GM12878 (cell line): ENCODE data around the gene NPEPPS. TPM values are rescaled to one million over a fixed set of nuclear protein-coding genes. Genes with fewer than 3 reads are reported as not detected.

Source experiments
- ATAC-seq: fragments of 200-7000 bp; cut with Tn5 transposase; 3 replicates; pipeline ENCODE4 v1.9.1; 2020; ENCODE audit warnings: mild to moderate bottlenecking, moderate library complexity
- BruUV-seq: library from RNA; stranded (reverse); fragments of 400-500 nt; replicated peaks from 2 replicates; lab custom pipeline; 2021; lab: Mats Ljungman, UMichigan
- CTCF ChIA-PET: fragments of 300-600 bp; sonication (Branson Sonifier 250); formaldehyde crosslinking; extraction: SDS; loops from one replicate; lab custom pipeline; 2021; ENCODE audit warnings: inconsistent platforms; lab: Yijun Ruan, JAX
- POLR2A ChIA-PET: fragments of 350-600 bp; formaldehyde crosslinking; extraction: SDS; loops from one replicate; lab custom pipeline; 2021; ENCODE audit warnings: inconsistent platforms; lab: Charles Lee
- RAD21 ChIA-PET: fragments of 300-600 bp; sonication (Branson Sonifier 250); formaldehyde crosslinking; loops from one replicate; lab custom pipeline; 2023; ENCODE audit warnings: antibody characterized with exemption; ENCODE audit not compliant: unreplicated experiment; lab: Charles Lee
- SMC1A ChIA-PET: fragments of 300-600 bp; sonication (Branson Sonifier 250); formaldehyde crosslinking; loops from one replicate; lab custom pipeline; 2023; ENCODE audit not compliant: unreplicated experiment, uncharacterized antibody; lab: Charles Lee
- DNase-seq: peaks from one replicate; pipeline ENCODE4 v3.0.0-alpha.2; 2011; ENCODE audit warnings: low read depth, low spot score
- FAIRE-seq: peaks from 3 replicates; lab custom pipeline; 2011; peaks lifted over from hg19 to GRCh38; lab: Jason Lieb, UNC
- H2AFZ ChIP-seq: 2 replicates; pipeline ENCODE4 v1.6.0; 2011; ENCODE audit warnings: low read depth, low read length, control low read depth; ENCODE audit not compliant: control insufficient read depth
- H3K27ac ChIP-seq: 2 replicates; pipeline ENCODE4 v1.5.1; 2011; ENCODE audit warnings: control low read depth; ENCODE audit not compliant: control insufficient read depth, insufficient read depth
- H3K27me3 ChIP-seq, 2 experiments: replicated peaks in 1 of 2; 2 replicates each; pipeline versions ENCODE4 v1.6.0 to v1.6.1; 2011; ENCODE audit warnings: low read length in 1 of 2; ENCODE audit not compliant: control insufficient read depth in 2 of 2, insufficient read depth in 2 of 2
- H3K36me3 ChIP-seq, 2 experiments: 2 replicates each; pipeline ENCODE4 v1.5.1; 2011; ENCODE audit warnings: low read length in 1 of 2; ENCODE audit not compliant: control insufficient read depth in 2 of 2, insufficient read depth in 2 of 2
- H3K4me1 ChIP-seq: 2 replicates; pipeline ENCODE4 v1.6.1; 2011; ENCODE audit warnings: mild to moderate bottlenecking, low read length, moderate library complexity, mixed read lengths; ENCODE audit not compliant: control insufficient read depth, insufficient read depth
- H3K4me2 ChIP-seq: 2 replicates; pipeline ENCODE4 v1.6.0; 2011; ENCODE audit warnings: control low read depth; ENCODE audit not compliant: control insufficient read depth, insufficient read depth
- H3K4me3 ChIP-seq: fragments of 200-600 bp; sonication (generic); 2 replicates; pipeline ENCODE4 v1.5.1; 2016
- H3K79me2 ChIP-seq: 2 replicates; pipeline ENCODE4 v1.6.0; 2011; ENCODE audit warnings: low read length; ENCODE audit not compliant: control insufficient read depth, insufficient read depth
- H3K9ac ChIP-seq: 2 replicates; pipeline ENCODE4 v1.8.0; 2011; ENCODE audit warnings: low read length, control low read depth, mixed read lengths; ENCODE audit not compliant: control insufficient read depth, insufficient read depth
- H3K9me3 ChIP-seq: replicated peaks from 3 replicates; pipeline ENCODE4 v1.5.1; 2011; ENCODE audit warnings: mild to moderate bottlenecking, low read length; ENCODE audit not compliant: control insufficient read depth, insufficient read depth
- H4K20me1 ChIP-seq: 2 replicates; pipeline ENCODE4 v1.6.0; 2011; ENCODE audit not compliant: control insufficient read depth, insufficient read depth
- ATF2 ChIP-seq: IDR thresholded peaks from 2 replicates; pipeline ENCODE4 v1.6.1; 2012; ENCODE audit warnings: low read length, inconsistent platforms
- ETV6 ChIP-seq, 2 experiments: fragments of 450-650 bp in 1 of 2; IDR thresholded peaks in 1 of 2; conservative IDR thresholded peaks in 1 of 2; 2 replicates each; pipeline ENCODE4 v1.6.1; 2014; ENCODE audit warnings: antibody characterized with exemption in 1 of 2, borderline replicate concordance in 1 of 2, low read depth in 1 of 2, mild to moderate bottlenecking in 1 of 2, moderate library complexity in 1 of 2
- MYC ChIP-seq: IDR thresholded peaks from 2 replicates; pipeline ENCODE4 v1.6.1; 2011; ENCODE audit warnings: mild to moderate bottlenecking, low read length, moderate library complexity, inconsistent platforms; ENCODE audit not compliant: insufficient read depth, insufficient replicate concordance, insufficient read length, severe bottlenecking
- NFYA ChIP-seq: IDR thresholded peaks from 2 replicates; pipeline ENCODE4 v1.6.1; 2011; ENCODE audit warnings: low read depth, mild to moderate bottlenecking, low read length, improper control_type of control experiment, borderline replicate concordance
- RCOR1 ChIP-seq: conservative IDR thresholded peaks from 2 replicates; pipeline ENCODE4 v1.6.1; 2012; ENCODE audit warnings: low read depth, low read length, improper control_type of control experiment
- STAT1 ChIP-seq: fragments of 450-650 bp; conservative IDR thresholded peaks from 2 replicates; pipeline ENCODE4 v1.6.1; 2014; ENCODE audit warnings: antibody characterized with exemption, mild to moderate bottlenecking
- TCF12 ChIP-seq: IDR thresholded peaks from 2 replicates; pipeline ENCODE4 v1.6.1; 2011; ENCODE audit warnings: low read depth, mild to moderate bottlenecking, low read length
- USF2 ChIP-seq: IDR thresholded peaks from 2 replicates; pipeline ENCODE4 v1.6.1; 2011; ENCODE audit warnings: low read depth, low read length, improper control_type of control experiment, borderline replicate concordance
- WGBS: methylation state at CpG from one replicate; pipeline ENCODE4 v1.1.6; 2016; ENCODE audit warnings: low lambda C conversion rate; ENCODE audit not compliant: insufficient replicate concordance, insufficient coverage; ENCODE audit errors: missing lambda C conversion rate; 5-methylcytosine and 5-hydroxymethylcytosine counted together
- in situ Hi-C: fragments of 300-500 bp; cut with MboI; formaldehyde crosslinking; loops from 9 replicates; pipeline ENCODE4 v1.14.3; 2018; ENCODE audit warnings: mixed read lengths
- intact Hi-C: fragments of 100-400 bp; cut with micrococcal nuclease; formaldehyde crosslinking; loops from one replicate; pipeline ENCODE4 v1.14.2; 2022; ENCODE audit not compliant: unreplicated experiment
- polyA plus RNA-seq, 11 experiments: library from polyadenylated mRNA; depleted of rRNA in 4 of 11; unstranded in 6 of 11; stranded (reverse) in 5 of 11; fragments of >200 nt; fragmentation: Nextera tagmentation in 4 of 11; fragmentation: Illumina TruSeq in 1 of 11; extraction: Ambion mirVana in 4 of 11; extraction: Trizol in 1 of 11; gene quantifications; 1 replicate in 1 of 11; 2 replicates in 10 of 11; pipeline versions ENCODE4 v1.2.1 to v1.2.3, GENCODE V29; 2011 to 2016; ENCODE audit warnings: inconsistent platforms in 2 of 11, missing spikeins in 2 of 11, low read depth in 1 of 11
- total RNA-seq, 4 experiments: library from RNA; depleted of rRNA in 3 of 4; stranded (reverse); fragments of >200 nt in 3 of 4; fragmentation: Illumina TruSeq in 1 of 4; extraction: Trizol in 1 of 4; gene quantifications; 2 replicates each; pipeline versions ENCODE4 v1.2.1 to v1.2.3, GENCODE V29; 2013 to 2021

NPEPPS gene
- total and polyA plus RNA-seq, 10 of the 15 experiments (the other 5 are each of a cell fraction or from before 2014, with no cell fraction given), result 25.8 to 214 (median 64.6) TPM

GRCh38 chr17:47620503-47621245, 89.8 kb downstream of the NPEPPS start:
- H3K9ac ChIP-seq, result no peak overlapping the region
- intact Hi-C loops (no loop called here), in situ Hi-C loops (no loop called here)
- ChIA-PET SMC1A (interaction anchor here (0.6 kb wide), 1 partner anchor 130 kb away, joined by 3 read pairs; no protein-coding TSS in a partner anchor), RAD21 (no interaction called here), POLR2A (no interaction called here), CTCF (interaction anchor here (0.6 to 0.9 kb wide), 3 partner anchors 25 to 475 kb away, joined by 3 read pairs; no protein-coding TSS in a partner anchor)
- H3K36me3 ChIP-seq, result peaks cover 0 to 33% of the 10 kb centered on the region in 2 experiments; a peak in 3 of 4 replicates
- H3K27me3 ChIP-seq, result no peaks in the 10 kb centered on the region
- WGBS, result 67% methylated on average over 3 of the region's 3 CpGs
- H4K20me1 ChIP-seq, result no peaks in the 10 kb centered on the region
- TF ChIP-seq MYC, result no peak
- no peak for TF ChIP-seq ETV6 (conservative IDR thresholded peaks at IDR 0.05 in 1 of 2, IDR thresholded peaks at IDR 0.05 in 1 of 2; ENCODE audit: borderline replicate concordance in 1 of 2, low read depth in 1 of 2)
- TF ChIP-seq USF2, result no peak
- no peak for TF ChIP-seq ATF2
- TF ChIP-seq STAT1, result no peak
- no peak for TF ChIP-seq TCF12
- no peak for TF ChIP-seq RCOR1
- TF ChIP-seq NFYA, result no peak
- FAIRE-seq, result no peak
- no peaks in the 10 kb centered on the region for H3K4me1 ChIP-seq
- no peak overlapping the region for H3K4me2 ChIP-seq
- H2AFZ ChIP-seq, result no peak overlapping the region
- H3K27ac ChIP-seq, result no peak overlapping the region; the same call in 1 of the 2 replicates
- H3K79me2 ChIP-seq, result no peaks in the 10 kb centered on the region
- no TSS peak for BruUV-seq
- no peak for DNase-seq
- H3K4me3 ChIP-seq, result no peak overlapping the region
- ATAC-seq, result no peak
- no peaks in the 10 kb centered on the region for H3K9me3 ChIP-seq
